Osteocyte (in vitro differentiated cells): Measurements from ENCODE around the gene NSUN2. TPM values are rescaled to one million over a fixed set of nuclear protein-coding genes. Genes with fewer than 3 reads are reported as not detected.
"Not testable (repeated sequence)": the region's sequence is repeated elsewhere in the genome, so short reads cannot be mapped to it uniquely, and the experiment has no call there.

Experiments used
- DNase-seq: peaks from one replicate; pipeline ENCODE4 v3.0.0; 2021; ENCODE audit warnings: mixed read lengths; ENCODE audit not compliant: unreplicated experiment; ENCODE audit errors: extremely low spot score
- H3K27ac Mint-ChIP-seq: one replicate; pipeline ENCODE4 v1.8.0; 2021; ENCODE audit warnings: mild to moderate bottlenecking, mixed read lengths; ENCODE audit not compliant: unreplicated experiment
- H3K27me3 Mint-ChIP-seq: one replicate; pipeline ENCODE4 v1.8.0; 2021; ENCODE audit warnings: mixed read lengths; ENCODE audit not compliant: unreplicated experiment
- H3K36me3 Mint-ChIP-seq: one replicate; pipeline ENCODE4 v1.8.0; 2021; ENCODE audit warnings: mixed read lengths; ENCODE audit not compliant: unreplicated experiment
- H3K4me1 Mint-ChIP-seq: one replicate; pipeline ENCODE4 v1.8.0; 2021; ENCODE audit warnings: mixed read lengths; ENCODE audit not compliant: unreplicated experiment
- H3K4me3 Mint-ChIP-seq: one replicate; pipeline ENCODE4 v1.8.0; 2021; ENCODE audit warnings: mild to moderate bottlenecking, moderate library complexity, mixed read lengths; ENCODE audit not compliant: unreplicated experiment
- H3K9me3 Mint-ChIP-seq: one replicate; pipeline ENCODE4 v1.8.0; 2021; ENCODE audit warnings: mixed read lengths; ENCODE audit not compliant: unreplicated experiment
- total RNA-seq: library from RNA; stranded (reverse); gene quantifications from 2 replicates; pipeline ENCODE4 v1.2.1, GENCODE V29; 2021
- TF ChIP-seq, protein P1 (sequence below): fragments of 200-600 bp; sonication (generic); IDR thresholded peaks from 2 replicates; pipeline ENCODE4 v1.5.0; 2021; ENCODE audit warnings: antibody characterized with exemption, mild to moderate bottlenecking, moderate library complexity

The NSUN2 gene
- total RNA-seq, 1 donor from 2014 or later: 48.7 TPM

DNA sequence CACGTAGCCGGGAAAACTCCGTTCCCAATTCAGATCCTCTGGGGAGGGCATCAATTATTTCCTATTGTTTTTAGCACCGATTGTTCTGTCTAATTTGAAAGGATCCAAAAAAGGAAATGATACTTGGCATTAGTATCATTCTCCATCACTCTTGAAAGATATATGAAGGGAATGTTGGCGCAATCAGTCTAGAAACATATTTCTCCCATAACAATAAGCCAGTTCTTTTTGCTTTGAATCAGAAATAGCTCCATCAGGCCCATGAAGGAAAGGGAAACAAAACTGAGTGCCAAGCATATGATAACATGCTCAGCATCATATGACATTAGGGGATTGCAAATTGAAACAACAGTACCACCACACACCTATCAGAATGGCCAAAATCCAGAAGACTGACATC is 40.2 kb upstream of the NSUN2 start:
- Mint-ChIP-seq H3K36me3 (peaks cover 18% of the 10 kb centered on the region), H3K27me3 (no peaks in the 10 kb centered on the region)
- no peak for DNase-seq

DNA sequence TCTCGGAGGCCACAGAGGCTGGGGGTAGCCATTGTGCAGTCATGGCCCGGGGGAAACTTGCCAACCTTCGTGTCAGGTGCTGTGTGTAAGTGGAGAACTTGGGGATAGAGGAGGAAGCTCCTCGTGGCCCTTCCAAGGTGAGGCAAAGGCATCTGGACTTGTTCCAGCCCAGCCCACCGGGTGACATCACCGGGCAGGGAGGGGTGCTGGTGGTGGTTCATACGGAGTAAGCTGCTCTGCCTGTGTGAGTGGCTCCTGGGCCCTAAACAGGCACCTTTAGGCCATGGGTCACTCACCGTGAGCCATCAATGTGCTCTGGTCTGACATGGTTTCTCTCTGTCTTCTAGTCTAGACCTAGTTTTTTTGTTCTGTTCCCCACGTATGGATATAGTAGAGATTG is 35.9 kb upstream of the NSUN2 start:
- H3K27me3 Mint-ChIP-seq, H3K27ac Mint-ChIP-seq, H3K4me3 Mint-ChIP-seq, H3K9me3 Mint-ChIP-seq, H3K4me1 Mint-ChIP-seq: not testable (repeated sequence)
- DNase-seq: peak; percentile 54
- H3K36me3 Mint-ChIP-seq: peaks cover 20% of the 10 kb centered on the region

More for the DNA sequence above, 40.2 kb upstream of the NSUN2 start:
- Mint-ChIP-seq H3K4me3 (no peak overlapping the region), H3K9me3 (peaks cover 6% of the 10 kb centered on the region), H3K4me1 (no peaks in the 10 kb centered on the region), H3K27ac (no peak overlapping the region)
- TF ChIP-seq, protein P1, sequence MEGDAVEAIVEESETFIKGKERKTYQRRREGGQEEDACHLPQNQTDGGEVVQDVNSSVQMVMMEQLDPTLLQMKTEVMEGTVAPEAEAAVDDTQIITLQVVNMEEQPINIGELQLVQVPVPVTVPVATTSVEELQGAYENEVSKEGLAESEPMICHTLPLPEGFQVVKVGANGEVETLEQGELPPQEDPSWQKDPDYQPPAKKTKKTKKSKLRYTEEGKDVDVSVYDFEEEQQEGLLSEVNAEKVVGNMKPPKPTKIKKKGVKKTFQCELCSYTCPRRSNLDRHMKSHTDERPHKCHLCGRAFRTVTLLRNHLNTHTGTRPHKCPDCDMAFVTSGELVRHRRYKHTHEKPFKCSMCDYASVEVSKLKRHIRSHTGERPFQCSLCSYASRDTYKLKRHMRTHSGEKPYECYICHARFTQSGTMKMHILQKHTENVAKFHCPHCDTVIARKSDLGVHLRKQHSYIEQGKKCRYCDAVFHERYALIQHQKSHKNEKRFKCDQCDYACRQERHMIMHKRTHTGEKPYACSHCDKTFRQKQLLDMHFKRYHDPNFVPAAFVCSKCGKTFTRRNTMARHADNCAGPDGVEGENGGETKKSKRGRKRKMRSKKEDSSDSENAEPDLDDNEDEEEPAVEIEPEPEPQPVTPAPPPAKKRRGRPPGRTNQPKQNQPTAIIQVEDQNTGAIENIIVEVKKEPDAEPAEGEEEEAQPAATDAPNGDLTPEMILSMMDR: no peak

DNA sequence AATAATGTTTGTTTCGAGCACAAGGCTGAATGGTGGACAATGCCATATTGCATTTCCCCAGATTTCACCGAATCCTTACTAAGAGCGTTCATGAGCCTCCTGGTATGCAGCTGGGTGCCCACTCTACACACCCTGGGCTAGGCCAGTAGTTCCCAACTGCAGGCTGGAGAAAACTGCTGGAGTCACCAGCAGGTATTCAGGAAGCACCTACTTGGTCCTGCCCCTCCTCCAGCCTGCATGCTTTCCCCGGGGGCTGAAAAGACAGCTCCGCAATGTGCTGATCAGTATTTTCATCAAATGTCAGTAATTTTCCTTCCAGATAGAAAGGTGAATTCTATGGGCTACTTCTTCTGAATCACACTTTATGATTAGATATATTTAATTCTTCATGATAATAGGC is 34.8 kb upstream of the NSUN2 start:
- Mint-ChIP-seq H3K27me3 (no peaks in the 10 kb centered on the region), H3K9me3 (peaks cover 6% of the 10 kb centered on the region), H3K4me1 (no peaks in the 10 kb centered on the region), H3K27ac (no peak overlapping the region), H3K4me3 (no peak overlapping the region), H3K36me3 (peaks cover 22% of the 10 kb centered on the region)
- no peak for DNase-seq
- TF ChIP-seq, protein P1: no peak

DNA sequence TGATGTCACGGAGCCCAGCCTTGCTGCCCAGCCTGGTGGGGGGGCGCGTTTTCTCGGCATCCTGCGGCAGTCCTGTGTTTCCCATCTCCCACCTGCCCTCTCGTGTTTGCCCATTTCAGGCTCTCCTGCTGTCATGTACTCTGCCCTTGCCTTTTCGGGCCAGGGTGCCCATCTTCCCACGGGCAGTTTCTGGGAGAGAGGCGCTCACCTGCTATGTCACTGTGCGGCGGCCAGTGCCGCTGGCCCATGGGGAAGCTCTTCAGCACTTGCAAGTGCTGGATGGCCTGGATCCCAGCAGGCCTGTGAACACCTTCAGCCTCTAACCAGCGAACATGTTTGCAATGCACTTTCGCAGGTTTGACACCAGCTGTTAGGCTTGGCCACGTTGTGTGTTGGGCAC is 33.9 kb upstream of the NSUN2 start:
- H3K36me3 Mint-ChIP-seq: peaks cover 24% of the 10 kb centered on the region
- H3K27me3 Mint-ChIP-seq: no peaks in the 10 kb centered on the region
- no peak overlapping the region for H3K4me3 Mint-ChIP-seq
- TF ChIP-seq, protein P1: no peak
- no peaks in the 10 kb centered on the region for H3K4me1 Mint-ChIP-seq
- H3K27ac Mint-ChIP-seq: no peak overlapping the region
- DNase-seq: peak; percentile 80
- peaks cover 6% of the 10 kb centered on the region for H3K9me3 Mint-ChIP-seq

DNA sequence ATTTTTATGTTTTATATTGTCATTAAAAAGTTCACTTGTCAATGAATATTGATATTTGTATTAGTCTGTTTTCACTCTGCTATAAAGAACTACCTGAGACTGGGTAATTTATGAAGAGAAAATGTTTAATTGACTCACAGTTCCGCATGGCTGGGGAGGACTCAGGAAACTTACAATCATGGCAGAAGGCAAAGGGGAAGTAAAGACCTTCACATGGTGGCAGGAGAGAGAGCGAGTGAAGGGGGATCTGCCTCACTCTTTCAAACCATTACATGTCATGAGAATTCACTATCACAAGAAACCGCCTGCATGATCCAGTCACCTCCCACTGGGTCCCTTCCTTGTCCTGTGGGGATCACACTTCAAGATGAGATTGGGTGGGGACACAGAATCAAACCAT is 27.8 kb upstream of the NSUN2 start:
- H3K27ac Mint-ChIP-seq: no peak overlapping the region
- H3K9me3 Mint-ChIP-seq: peaks cover 14% of the 10 kb centered on the region
- H3K27me3 Mint-ChIP-seq: no peaks in the 10 kb centered on the region
- no peak for DNase-seq
- H3K4me1 Mint-ChIP-seq: no peaks in the 10 kb centered on the region
- TF ChIP-seq, protein P1: no peak
- peaks cover 26% of the 10 kb centered on the region for H3K36me3 Mint-ChIP-seq
- H3K4me3 Mint-ChIP-seq: no peak overlapping the region
